IMR-90 (cell line): Measurements from ENCODE around the gene OTUD6A.

Experiments
- BHLHE40 ChIP-seq: fragments of 150-350 bp; IDR thresholded peaks from 2 replicates; pipeline ENCODE4 v1.6.1; 2016; ENCODE audit warnings: mild to moderate bottlenecking, low read depth, low read length
- CEBPB ChIP-seq: IDR thresholded peaks from 2 replicates; pipeline ENCODE4 v1.6.1; 2012; ENCODE audit warnings: low read depth, low read length, improper control_type of control experiment
- FOS ChIP-seq: fragments of 150-350 bp; IDR thresholded peaks from 2 replicates; pipeline ENCODE4 v1.6.1; 2016; ENCODE audit warnings: low read depth, low read length
- MAFK ChIP-seq: IDR thresholded peaks from 2 replicates; pipeline ENCODE4 v1.6.1; 2012; ENCODE audit warnings: low read depth, low read length, improper control_type of control experiment
- NFE2L2 ChIP-seq: fragments of 150-350 bp; IDR thresholded peaks from 2 replicates; pipeline ENCODE4 v1.6.1; 2016; ENCODE audit warnings: low read depth, mild to moderate bottlenecking, low read length
- POLR2A ChIP-seq: IDR thresholded peaks from 2 replicates; pipeline ENCODE4 v1.6.1; 2012; ENCODE audit warnings: mild to moderate bottlenecking, low read depth, low read length
- RAD21 ChIP-seq: IDR thresholded peaks from 2 replicates; pipeline ENCODE4 v1.6.1; 2012; ENCODE audit warnings: low read length, improper control_type of control experiment
- RCOR1 ChIP-seq: IDR thresholded peaks from 2 replicates; pipeline ENCODE4 v1.6.1; 2012; ENCODE audit warnings: mild to moderate bottlenecking, low read length, improper control_type of control experiment; ENCODE audit not compliant: insufficient replicate concordance
- SMC3 ChIP-seq: fragments of 150-350 bp; IDR thresholded peaks from 2 replicates; pipeline ENCODE4 v1.6.1; 2016; ENCODE audit warnings: low read depth, mild to moderate bottlenecking, antibody characterized with exemption, low read length, moderate library complexity
- USF2 ChIP-seq: fragments of 150-350 bp; IDR thresholded peaks from 2 replicates; pipeline ENCODE4 v1.6.1; 2017; ENCODE audit warnings: mild to moderate bottlenecking, antibody characterized with exemption, low read length, low read depth
- TF ChIP-seq, protein P1 (sequence below): conservative IDR thresholded peaks from 2 replicates; pipeline ENCODE4 v1.5.1; 2012; ENCODE audit warnings: mild to moderate bottlenecking, low read depth, low read length, improper control_type of control experiment

DNA sequence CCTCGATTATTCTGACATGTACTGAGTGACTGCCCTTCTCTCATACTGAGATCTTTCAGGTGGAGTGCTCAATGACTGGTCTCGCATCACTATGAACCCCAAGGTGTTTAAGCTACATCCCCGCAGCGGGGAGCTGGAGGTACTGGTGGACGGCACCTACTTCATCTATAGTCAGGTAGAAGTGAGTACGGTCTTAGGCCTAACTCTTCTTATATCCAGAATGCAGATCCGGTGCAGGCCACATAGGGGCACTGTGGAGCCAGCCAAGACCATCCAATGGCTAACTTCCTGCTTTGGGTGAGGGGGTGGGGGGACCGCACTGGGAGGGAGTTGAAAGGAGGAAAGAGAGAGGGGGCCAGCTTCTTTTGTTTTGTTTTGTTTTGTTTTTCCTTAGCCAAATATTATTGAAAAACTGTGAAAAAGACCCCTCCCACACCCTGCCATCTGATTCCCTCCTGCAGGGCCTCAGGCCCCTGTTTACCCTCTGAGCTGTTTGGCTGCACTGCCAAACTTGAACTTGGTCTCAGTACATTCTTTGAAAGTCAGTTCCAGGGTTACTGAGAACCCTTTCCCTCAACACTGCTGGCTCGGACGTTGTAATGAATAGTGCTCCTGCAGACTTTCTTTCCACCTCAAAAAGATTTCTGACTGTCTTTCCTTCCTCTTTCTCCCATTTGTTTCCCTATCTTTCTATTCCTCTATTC lies 28.8 kb upstream of the OTUD6A start:
- TF ChIP-seq, protein P1, sequence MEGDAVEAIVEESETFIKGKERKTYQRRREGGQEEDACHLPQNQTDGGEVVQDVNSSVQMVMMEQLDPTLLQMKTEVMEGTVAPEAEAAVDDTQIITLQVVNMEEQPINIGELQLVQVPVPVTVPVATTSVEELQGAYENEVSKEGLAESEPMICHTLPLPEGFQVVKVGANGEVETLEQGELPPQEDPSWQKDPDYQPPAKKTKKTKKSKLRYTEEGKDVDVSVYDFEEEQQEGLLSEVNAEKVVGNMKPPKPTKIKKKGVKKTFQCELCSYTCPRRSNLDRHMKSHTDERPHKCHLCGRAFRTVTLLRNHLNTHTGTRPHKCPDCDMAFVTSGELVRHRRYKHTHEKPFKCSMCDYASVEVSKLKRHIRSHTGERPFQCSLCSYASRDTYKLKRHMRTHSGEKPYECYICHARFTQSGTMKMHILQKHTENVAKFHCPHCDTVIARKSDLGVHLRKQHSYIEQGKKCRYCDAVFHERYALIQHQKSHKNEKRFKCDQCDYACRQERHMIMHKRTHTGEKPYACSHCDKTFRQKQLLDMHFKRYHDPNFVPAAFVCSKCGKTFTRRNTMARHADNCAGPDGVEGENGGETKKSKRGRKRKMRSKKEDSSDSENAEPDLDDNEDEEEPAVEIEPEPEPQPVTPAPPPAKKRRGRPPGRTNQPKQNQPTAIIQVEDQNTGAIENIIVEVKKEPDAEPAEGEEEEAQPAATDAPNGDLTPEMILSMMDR, result peak; percentile 58
- no peak for TF ChIP-seq NFE2L2
- TF ChIP-seq POLR2A, result no peak
- no peak for TF ChIP-seq CEBPB
- TF ChIP-seq RAD21, result peak; percentile 61
- TF ChIP-seq MAFK, result no peak
- TF ChIP-seq RCOR1, result no peak
- no peak for TF ChIP-seq BHLHE40
- TF ChIP-seq SMC3, result peak; percentile 53
- TF ChIP-seq USF2, result no peak
- no peak for TF ChIP-seq FOS
